Measurements from ENCODE around the gene RGL4. TPM values are rescaled to one million over a fixed set of nuclear protein-coding genes. Genes with fewer than 3 reads are reported as not detected.
"Not testable (repeated sequence)": the region's sequence is repeated elsewhere in the genome, so short reads cannot be mapped to it uniquely, and the experiment has no call there.

Gene RGL4
- total RNA-seq, 2 donors from 2014 or later: not detected

- Histone ChIP-seq H3K27ac (ENCODE audit: low read depth, low read length) (no peak overlapping the region), H3K4me3 (ENCODE audit: low read length) (no peak overlapping the region), H3K4me1 (ENCODE audit: control insufficient read depth, insufficient read depth, low read length) (no peaks in the 10 kb centered on the region), H3K9ac (ENCODE audit: extremely low read depth, low read length, poor library complexity, severe bottlenecking) (no peak overlapping the region), H3K9me3 (ENCODE audit: control insufficient read depth, low read length) (no peaks in the 10 kb centered on the region), H3K36me3 (ENCODE audit: control insufficient read depth, insufficient read depth, low read length) (peaks cover 13% of the 10 kb centered on the region), H3K27me3 (ENCODE audit: control insufficient read depth, insufficient read depth, low read length, poor library complexity, severe bottlenecking) (no peaks in the 10 kb centered on the region)
- Mint-ChIP-seq H3K4me3 (no peak overlapping the region), H3K4me1 (no peaks in the 10 kb centered on the region), H3K27ac (no peak overlapping the region), H3K9me3 (peaks cover under 1% of the 10 kb centered on the region), H3K36me3 (ENCODE audit: low read depth) (peaks cover 48% of the 10 kb centered on the region), H3K27me3 (ENCODE audit: insufficient read depth) (no peaks in the 10 kb centered on the region)
- TF ChIP-seq CTCF (conservative IDR thresholded peaks at IDR 0.05): no peak
- no peak for DNase-seq
- WGBS, 2 experiments (ENCODE audit: insufficient coverage in 1 of 2, insufficient read length in 1 of 2): 94 to 100% methylated on average over 3 to 6 of the region's 6 CpGs
Measured at GRCh38 chr22:23655891-23656475, 34.8 kb upstream of the RGL4 start.

GRCh38 chr22:23657727-23658126, 33.1 kb upstream of the RGL4 start:
- WGBS, 2 experiments (ENCODE audit: insufficient coverage in 1 of 2, insufficient read length in 1 of 2): 87 to 100% methylated on average over 2 to 5 of the region's 5 CpGs
- no peaks in the 10 kb centered on the region for H3K27me3 ChIP-seq (ENCODE audit: control insufficient read depth, insufficient read depth, low read length, poor library complexity, severe bottlenecking)
- H3K4me1 ChIP-seq (ENCODE audit: control insufficient read depth, insufficient read depth, low read length): no peaks in the 10 kb centered on the region
- H3K36me3 ChIP-seq (ENCODE audit: control insufficient read depth, insufficient read depth, low read length): peaks cover 16% of the 10 kb centered on the region
- no peak overlapping the region for H3K9ac ChIP-seq (ENCODE audit: extremely low read depth, low read length, poor library complexity, severe bottlenecking)
- H3K27ac ChIP-seq (ENCODE audit: low read depth, low read length): no peak overlapping the region
- no peak overlapping the region for H3K27ac Mint-ChIP-seq
- H3K4me1 Mint-ChIP-seq: no peaks in the 10 kb centered on the region
- peaks cover 12% of the 10 kb centered on the region for H3K9me3 ChIP-seq (ENCODE audit: control insufficient read depth, low read length)
- no peak overlapping the region for H3K4me3 ChIP-seq (ENCODE audit: low read length)
- H3K36me3 Mint-ChIP-seq (ENCODE audit: low read depth): peaks cover 55% of the 10 kb centered on the region
- no peak for DNase-seq
- no peak overlapping the region for H3K4me3 Mint-ChIP-seq
- no peak for TF ChIP-seq CTCF (conservative IDR thresholded peaks at IDR 0.05)
- no peaks in the 10 kb centered on the region for H3K27me3 Mint-ChIP-seq (ENCODE audit: insufficient read depth)
- H3K9me3 Mint-ChIP-seq: peaks cover 18% of the 10 kb centered on the region

GRCh38 chr22:23660381-23660780, 30.4 kb upstream of the RGL4 start:
- Mint-ChIP-seq H3K36me3 (ENCODE audit: low read depth) (peaks cover 74% of the 10 kb centered on the region), H3K9me3 (peaks cover 42% of the 10 kb centered on the region)
- H3K36me3 ChIP-seq (ENCODE audit: control insufficient read depth, insufficient read depth, low read length): peaks cover 16% of the 10 kb centered on the region
- H3K27me3 Mint-ChIP-seq (ENCODE audit: insufficient read depth); H3K4me3 Mint-ChIP-seq; H3K27ac ChIP-seq (ENCODE audit: low read depth, low read length); H3K9ac ChIP-seq (ENCODE audit: extremely low read depth, low read length, poor library complexity, severe bottlenecking); H3K27ac Mint-ChIP-seq; H3K27me3 ChIP-seq (ENCODE audit: control insufficient read depth, insufficient read depth, low read length, poor library complexity, severe bottlenecking); H3K4me1 Mint-ChIP-seq; H3K4me1 ChIP-seq (ENCODE audit: control insufficient read depth, insufficient read depth, low read length); H3K4me3 ChIP-seq (ENCODE audit: low read length); DNase-seq: not testable (repeated sequence)
- peaks cover 22% of the 10 kb centered on the region for H3K9me3 ChIP-seq (ENCODE audit: control insufficient read depth, low read length)
- 83 to 97% methylated on average over 1 to 3 of the region's 4 CpGs for WGBS, 2 experiments (ENCODE audit: insufficient coverage in 1 of 2, insufficient read length in 1 of 2)

All from endodermal cell (in vitro differentiated cells).